HG03097 (cell line): ENCODE measurements around the gene CSNK2A3.

ENCODE experiments used
- ATAC-seq: cut with Tn5 transposase; IDR thresholded peaks from one replicate; pipeline ENCODE4 v1.9.1; 2021; ENCODE audit not compliant: unreplicated experiment, low FRiP score

CSNK2A3 gene

DNA sequence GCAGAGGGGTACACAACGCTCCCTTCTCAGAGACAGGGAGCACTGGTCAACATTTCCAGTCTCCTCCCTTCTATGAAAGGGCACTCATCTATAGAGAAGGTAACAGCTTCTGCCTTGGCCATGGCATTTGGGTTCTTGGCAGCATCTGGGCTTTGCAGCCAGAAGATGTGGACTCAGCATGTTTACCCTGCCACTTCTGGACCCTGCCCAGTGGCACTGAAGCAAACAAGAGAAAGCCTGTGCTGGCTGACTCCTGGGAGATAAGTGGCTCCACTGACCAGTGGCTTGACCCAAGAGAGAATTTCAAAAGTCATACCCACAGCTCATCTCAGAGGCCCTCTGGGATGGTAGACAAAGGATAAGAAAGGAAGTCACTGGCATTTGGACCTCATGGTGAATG, 8.0 kb downstream of the CSNK2A3 start:
- ATAC-seq = no peak

DNA sequence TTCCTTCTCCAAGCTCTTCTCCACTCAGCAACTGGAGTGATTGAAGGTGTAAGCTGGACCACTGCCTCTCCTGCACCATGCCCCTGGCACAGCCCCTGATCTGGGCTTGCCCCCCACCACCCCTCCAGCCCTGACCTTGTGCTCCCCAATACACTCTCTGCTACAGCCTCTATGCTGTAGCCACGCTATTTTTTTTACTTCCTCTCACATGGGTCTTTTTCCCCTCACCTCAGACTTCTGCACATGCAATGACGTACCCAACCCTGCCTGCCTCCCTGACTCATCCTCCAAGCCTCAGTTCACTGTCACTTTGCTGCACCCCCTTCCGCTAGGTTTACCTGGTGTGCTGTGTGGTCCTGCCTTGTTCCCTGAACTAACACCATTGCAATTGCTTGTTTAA, 9.0 kb downstream of the CSNK2A3 start:
- no peak for ATAC-seq

DNA sequence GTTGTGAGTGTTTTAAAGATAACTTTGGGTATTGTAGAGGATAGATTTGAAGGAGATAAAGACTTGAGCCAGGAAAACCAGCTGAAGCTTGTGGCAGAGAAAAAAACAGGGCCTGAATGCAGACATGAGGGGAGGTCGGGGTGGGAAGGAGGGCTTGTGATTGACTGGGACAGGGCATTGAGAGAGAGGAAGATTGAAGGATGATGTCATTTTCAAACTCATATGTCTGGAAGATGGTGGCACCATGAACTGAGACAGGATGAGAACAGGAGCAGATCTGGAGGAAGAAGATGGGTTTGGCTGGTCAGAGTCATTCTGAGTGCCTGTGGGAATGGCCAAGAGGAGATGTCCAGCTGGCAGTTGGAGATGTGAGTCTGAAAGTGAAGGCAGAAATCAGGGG, 14.7 kb downstream of the CSNK2A3 start:
- ATAC-seq = no peak

- ATAC-seq = no peak
Measured at GRCh38 chr11:11336664-11337063, 16.4 kb downstream of the CSNK2A3 start.

DNA sequence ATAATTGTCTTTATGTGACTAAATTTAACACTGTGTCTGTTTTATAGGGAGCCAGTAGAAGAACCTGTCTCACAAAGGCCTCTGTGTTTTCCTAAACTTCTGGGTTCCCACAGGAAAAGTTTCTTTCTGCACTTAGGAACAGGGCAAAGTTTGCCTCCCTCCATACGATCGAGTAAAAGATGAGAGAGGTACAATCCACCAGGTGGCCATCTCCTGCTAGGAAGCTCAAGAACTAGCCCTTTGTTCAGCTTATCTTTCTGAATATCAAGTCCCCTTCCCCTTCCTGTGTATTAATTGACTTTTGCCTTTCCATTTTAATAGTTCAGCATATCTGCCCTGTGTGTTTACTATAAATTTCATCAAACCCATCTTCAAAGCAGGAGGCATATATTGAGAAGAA, 18.0 kb downstream of the CSNK2A3 start:
- ATAC-seq = no peak

DNA sequence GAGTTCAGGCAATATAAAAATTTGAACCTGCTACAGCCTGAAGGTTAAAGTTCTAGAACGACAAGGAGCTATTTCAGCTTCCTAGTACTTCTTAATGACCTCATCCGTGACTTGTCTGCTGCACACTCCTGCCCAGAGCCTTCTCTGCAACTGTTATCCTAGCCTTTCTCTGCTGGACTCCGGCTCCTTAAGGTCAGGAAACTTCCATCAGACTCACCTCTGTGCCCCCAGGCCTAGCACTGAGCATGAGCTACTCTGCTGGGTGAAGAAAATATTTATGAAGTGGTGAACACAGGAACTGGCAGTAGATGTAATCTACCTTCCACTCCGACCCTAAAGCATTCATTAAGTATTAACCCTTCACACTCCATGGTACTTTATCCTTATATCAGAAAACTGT, 18.4 kb downstream of the CSNK2A3 start:
- ATAC-seq = no peak

- ATAC-seq = no peak
Measured at GRCh38 chr11:11332141-11332710, 20.8 kb downstream of the CSNK2A3 start.

DNA sequence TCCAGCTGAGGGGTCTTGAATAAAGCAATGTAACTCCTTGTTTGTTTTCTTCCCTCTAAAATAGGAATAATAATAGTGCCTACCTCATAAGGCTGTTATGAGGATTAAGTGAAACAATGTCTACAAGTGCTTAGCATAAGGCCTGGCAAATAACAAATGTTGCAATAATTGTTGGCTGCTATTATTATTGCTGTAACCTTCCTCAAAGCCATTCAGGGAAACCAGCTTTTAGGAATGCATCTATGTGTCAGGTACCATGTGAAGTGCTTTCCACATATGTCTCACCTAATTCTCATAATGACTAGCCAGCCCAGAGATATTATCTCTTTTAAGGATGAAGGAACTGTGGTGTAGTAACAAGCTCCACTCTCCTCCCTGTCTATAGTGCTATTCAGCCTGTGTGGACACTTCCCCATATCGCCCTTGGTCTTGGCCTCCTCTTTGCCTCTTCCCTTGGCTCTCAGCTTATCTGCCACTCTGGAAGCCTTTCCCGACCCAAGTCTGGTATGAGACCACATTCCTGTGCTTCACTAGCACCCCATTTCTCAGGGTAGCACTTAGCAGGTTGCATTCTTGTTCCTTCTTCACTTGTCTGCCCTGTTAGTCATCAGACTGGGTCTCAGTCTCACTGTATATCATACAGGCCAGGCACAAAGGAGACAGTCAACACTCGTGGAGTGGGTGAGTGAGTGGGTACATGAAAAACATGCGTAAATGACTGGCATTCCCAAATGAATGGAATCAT, 23.8 kb downstream of the CSNK2A3 start:
- no peak for ATAC-seq

- ATAC-seq = no peak
Measured at GRCh38 chr11:11324090-11324489, 29.0 kb downstream of the CSNK2A3 start.

GRCh38 chr11:11322101-11322500, 30.9 kb downstream of the CSNK2A3 start:
- ATAC-seq = no peak

- no peak for ATAC-seq
Measured at GRCh38 chr11:11320825-11321224, 32.2 kb downstream of the CSNK2A3 start.

DNA sequence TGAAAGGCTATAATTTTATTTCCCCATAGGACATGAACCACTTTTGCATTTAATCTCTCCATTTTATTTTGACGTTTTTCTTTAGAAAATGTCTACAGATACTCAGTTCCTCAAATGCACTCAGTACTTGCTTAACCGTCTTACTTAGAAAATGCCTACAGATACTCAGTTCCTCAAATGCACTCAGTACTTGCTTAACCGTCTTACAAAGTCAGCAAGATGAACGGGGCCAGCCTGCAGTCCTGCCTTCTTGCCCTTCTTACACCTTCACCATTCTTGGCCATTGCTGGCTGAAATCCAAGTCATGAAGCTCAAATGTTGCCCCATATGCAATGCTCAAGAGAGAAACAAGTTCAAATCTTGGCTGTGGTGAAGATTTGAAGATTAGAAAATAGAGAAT, 34.1 kb downstream of the CSNK2A3 start:
- ATAC-seq = no peak

- no peak for ATAC-seq
Measured at GRCh38 chr11:11318461-11318860, 34.6 kb downstream of the CSNK2A3 start.

- no peak for ATAC-seq
Measured at GRCh38 chr11:11316651-11317230, 36.3 kb downstream of the CSNK2A3 start.

GRCh38 chr11:11313902-11314692, 39.0 kb downstream of the CSNK2A3 start:
- ATAC-seq = no peak

DNA sequence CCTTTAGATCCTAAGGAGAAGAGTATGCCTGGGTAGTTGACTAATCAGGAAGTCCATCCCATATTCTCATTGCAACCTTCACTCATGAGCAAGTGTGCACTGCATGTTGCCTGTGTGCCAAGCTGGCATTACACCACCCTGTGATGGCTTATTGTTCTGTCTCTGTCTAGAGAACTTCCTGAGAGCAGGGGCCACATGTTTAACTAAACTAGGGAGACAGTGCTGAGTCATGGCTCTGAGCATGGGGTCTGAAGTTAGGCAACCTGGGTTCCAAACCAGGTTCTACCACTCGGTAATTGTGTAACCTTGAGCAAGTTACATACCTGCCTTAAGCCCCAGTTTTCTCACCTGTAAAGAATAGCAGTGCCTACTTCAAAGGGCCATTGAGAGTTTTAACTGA, 39.6 kb downstream of the CSNK2A3 start:
- ATAC-seq = no peak

GRCh38 chr11:11312738-11313137, 40.3 kb downstream of the CSNK2A3 start:
- ATAC-seq = no peak

DNA sequence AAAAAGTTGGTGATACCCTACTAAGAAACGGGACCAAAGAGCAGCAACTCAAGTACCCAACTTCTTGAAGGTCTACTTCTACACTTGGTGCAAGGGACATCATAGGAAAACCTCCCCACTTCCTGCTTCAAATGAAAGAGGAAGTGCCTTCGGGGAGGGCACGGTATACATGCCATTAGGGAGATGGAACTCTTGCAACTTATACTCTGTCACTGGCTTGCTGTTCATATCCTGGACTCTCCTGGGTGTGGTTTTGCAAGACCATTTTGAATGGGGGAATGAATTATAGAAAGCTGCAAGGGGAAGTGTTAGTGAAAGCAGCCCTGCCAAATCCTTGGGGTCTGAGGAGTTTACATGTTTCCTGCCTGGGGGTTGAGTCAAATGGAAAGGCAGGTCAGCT, 41.9 kb downstream of the CSNK2A3 start:
- ATAC-seq = no peak

GRCh38 chr11:11309906-11310305, 43.1 kb downstream of the CSNK2A3 start:
- ATAC-seq = no peak

DNA sequence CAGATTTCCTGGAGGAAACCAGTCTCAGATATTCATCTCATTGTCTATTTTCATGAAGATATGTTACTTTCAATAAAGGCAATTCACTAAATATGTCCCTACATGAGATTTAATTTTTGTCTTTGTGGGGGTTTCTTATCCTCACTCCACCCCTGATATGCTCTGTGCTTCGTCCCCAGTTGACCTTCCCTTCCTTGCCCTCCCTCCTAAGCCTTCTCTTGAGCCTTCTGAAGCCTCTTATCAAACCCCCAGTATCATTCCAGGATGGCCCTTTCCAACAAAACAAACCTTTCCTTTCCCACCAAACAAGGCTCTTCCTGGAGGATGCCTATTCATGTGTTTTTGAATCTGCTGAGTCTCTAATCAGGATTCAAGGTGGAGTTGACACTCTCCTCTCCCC, 44.8 kb downstream of the CSNK2A3 start:
- no peak for ATAC-seq

DNA sequence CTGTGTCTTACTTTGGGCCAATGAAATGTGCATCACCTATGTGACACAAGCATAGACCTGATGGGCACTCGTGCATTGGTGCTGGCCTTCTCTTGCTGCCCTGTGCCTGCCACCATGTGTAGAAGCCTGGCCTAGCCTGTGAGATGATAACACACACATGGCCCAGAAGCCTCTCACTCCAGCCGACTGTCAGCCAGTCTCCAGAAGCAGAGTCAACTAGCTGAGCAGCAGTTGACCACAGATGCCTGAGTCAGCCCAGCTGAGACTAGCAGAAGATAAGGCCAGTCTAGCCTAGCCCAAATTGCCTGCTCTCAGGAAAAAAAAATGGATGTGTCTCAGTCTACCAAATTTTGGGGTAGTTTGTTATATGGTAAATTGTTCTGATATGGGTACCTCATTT, 46.2 kb downstream of the CSNK2A3 start:
- ATAC-seq = no peak
